Ascending aorta (tissue), 2 donors: Measurements from ENCODE around the gene AXDND1. TPM values are rescaled to one million over a fixed set of nuclear protein-coding genes. Genes with fewer than 3 reads are reported as not detected.
"Not testable (repeated sequence)": the region's sequence is repeated elsewhere in the genome, so short reads cannot be mapped to it uniquely, and the experiment has no call there.

Source experiments
- DNase-seq, 2 donors: peaks; one replicate each; pipeline ENCODE4 v3.0.0-alpha.2; 2019; ENCODE audit warnings: low spot score in 2 of 2
- H3K27ac ChIP-seq, 2 donors: fragments of 200-600 bp; sonication (generic); one replicate each; pipeline ENCODE4 v1.5.1; 2016 to 2017; ENCODE audit warnings: mild to moderate bottlenecking in 1 of 2
- H3K27me3 ChIP-seq: fragments of 200-600 bp; sonication (generic); one replicate; pipeline ENCODE4 v1.5.1; 2017
- H3K36me3 ChIP-seq, 2 donors: fragments of 200-600 bp; sonication (generic); one replicate each; pipeline ENCODE4 v1.5.1; 2016
- H3K4me1 ChIP-seq, 2 donors: fragments of 200-600 bp; sonication (generic); one replicate each; pipeline ENCODE4 v1.5.1; 2016 to 2017; ENCODE audit warnings: mild to moderate bottlenecking in 1 of 2
- H3K4me3 ChIP-seq, 2 donors: fragments of 200-600 bp; sonication (generic); one replicate each; pipeline ENCODE4 v1.5.1; 2016 to 2017; ENCODE audit warnings: mild to moderate bottlenecking in 1 of 2
- H3K9me3 ChIP-seq, 2 donors: fragments of 200-600 bp; sonication (generic); one replicate each; pipeline ENCODE4 v1.5.1; 2016
- intact Hi-C: fragments of 100-400 bp; cut with DNase I; formaldehyde crosslinking; loops from one replicate; pipeline ENCODE4 v1.15.1; 2023
- total RNA-seq: library from RNA; depleted of rRNA; stranded (reverse); fragments of >200 nt; gene quantifications from one replicate; pipeline ENCODE4 v1.1.0, GENCODE V29; 2016
- TF ChIP-seq, protein P1 (sequence below), 3 experiments: fragments of 200-600 bp in 2 of 3; fragments of 450-650 bp in 1 of 3; sonication (generic) in 2 of 3; IDR thresholded peaks; one replicate each; pipeline ENCODE4 v1.5.1; 2016 to 2019; ENCODE audit warnings: antibody characterized with exemption in 3 of 3, mild to moderate bottlenecking in 1 of 3, moderate library complexity in 1 of 3

Gene AXDND1
- total RNA-seq, 1 donor from 2014 or later: not detected

DNA sequence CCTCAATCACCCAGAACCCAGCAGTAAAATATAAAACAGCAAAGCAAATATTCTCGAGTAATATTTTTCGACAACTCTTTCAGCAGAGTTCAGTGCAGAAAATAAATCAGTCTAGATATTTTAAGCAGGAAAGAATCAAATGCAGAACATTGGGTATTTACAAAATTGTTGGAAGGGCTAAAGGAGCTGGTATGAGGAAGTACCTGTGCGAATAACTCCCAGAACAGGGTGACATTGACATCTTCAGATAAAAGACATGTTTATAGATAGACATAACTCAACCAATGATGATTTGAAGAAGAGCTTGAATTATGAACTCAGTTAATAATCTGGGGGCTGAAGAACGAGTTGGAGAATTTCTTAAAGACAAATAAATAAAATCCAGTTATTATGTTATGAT, 6.4 kb downstream of the AXDND1 start:
- no peaks in the 10 kb centered on the region for H3K36me3 ChIP-seq
- no peaks in the 10 kb centered on the region for H3K9me3 ChIP-seq
- intact Hi-C loops: no loop called here
- no peak overlapping the region for H3K4me3 ChIP-seq
- H3K27me3 ChIP-seq: no peaks in the 10 kb centered on the region
- peaks cover 0 to 6% of the 10 kb centered on the region in 2 donors for H3K4me1 ChIP-seq
- TF ChIP-seq, protein P1, sequence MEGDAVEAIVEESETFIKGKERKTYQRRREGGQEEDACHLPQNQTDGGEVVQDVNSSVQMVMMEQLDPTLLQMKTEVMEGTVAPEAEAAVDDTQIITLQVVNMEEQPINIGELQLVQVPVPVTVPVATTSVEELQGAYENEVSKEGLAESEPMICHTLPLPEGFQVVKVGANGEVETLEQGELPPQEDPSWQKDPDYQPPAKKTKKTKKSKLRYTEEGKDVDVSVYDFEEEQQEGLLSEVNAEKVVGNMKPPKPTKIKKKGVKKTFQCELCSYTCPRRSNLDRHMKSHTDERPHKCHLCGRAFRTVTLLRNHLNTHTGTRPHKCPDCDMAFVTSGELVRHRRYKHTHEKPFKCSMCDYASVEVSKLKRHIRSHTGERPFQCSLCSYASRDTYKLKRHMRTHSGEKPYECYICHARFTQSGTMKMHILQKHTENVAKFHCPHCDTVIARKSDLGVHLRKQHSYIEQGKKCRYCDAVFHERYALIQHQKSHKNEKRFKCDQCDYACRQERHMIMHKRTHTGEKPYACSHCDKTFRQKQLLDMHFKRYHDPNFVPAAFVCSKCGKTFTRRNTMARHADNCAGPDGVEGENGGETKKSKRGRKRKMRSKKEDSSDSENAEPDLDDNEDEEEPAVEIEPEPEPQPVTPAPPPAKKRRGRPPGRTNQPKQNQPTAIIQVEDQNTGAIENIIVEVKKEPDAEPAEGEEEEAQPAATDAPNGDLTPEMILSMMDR (IDR thresholded peaks at IDR 0.05): no peak
- no peak for DNase-seq
- H3K27ac ChIP-seq: no peak overlapping the region

DNA sequence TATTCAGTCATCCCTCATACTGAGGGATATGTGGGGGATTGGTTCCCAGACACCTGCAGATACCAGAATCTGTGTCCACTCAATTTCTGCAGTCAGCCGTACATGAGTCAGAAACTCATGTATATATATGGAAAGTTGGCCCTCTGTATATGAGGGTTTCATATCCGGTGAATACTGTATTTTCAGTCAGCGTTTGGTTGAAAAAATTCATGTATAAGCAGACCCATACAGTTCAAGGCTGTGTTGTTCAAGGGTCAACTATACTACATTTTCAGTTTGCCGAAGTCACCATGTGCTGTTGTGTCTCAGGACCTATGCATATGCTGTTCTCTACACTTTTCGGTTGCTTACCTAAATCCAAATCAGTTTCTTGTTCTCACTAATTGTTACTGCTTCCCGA, 10.5 kb downstream of the AXDND1 start:
- Histone ChIP-seq H3K27ac (no peak overlapping the region), H3K27me3 (no peaks in the 10 kb centered on the region), H3K4me3 (no peak overlapping the region), H3K36me3 (no peaks in the 10 kb centered on the region), H3K4me1 (no peaks in the 10 kb centered on the region), H3K9me3 (no peaks in the 10 kb centered on the region)
- intact Hi-C loops: no loop called here
- DNase-seq: no peak
- TF ChIP-seq, protein P1 (IDR thresholded peaks at IDR 0.05): no peak

DNA sequence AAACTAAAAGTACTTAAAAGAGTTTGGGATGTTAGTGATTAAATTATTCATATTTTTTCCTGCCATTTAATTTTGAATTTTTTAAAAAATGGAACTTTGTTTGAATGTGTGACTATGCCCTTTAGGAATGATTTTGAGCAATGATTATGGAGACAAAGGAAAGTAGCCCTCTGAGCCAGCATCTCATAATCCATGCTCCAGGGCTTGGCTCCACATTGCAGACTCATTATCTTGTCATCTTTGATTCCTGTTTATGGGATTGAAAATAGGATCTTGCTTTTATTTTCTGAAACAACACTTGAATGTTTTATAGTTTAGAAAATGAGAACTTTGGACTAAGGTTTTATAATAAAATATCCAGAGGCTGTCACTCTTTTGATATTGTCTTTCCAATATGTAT, 14.5 kb downstream of the AXDND1 start:
- Histone ChIP-seq H3K36me3 (no peaks in the 10 kb centered on the region), H3K4me3 (no peak overlapping the region), H3K27me3 (no peaks in the 10 kb centered on the region), H3K27ac (no peak overlapping the region), H3K9me3 (no peaks in the 10 kb centered on the region), H3K4me1 (no peaks in the 10 kb centered on the region)
- intact Hi-C loops: no loop called here
- DNase-seq: no peak
- TF ChIP-seq, protein P1 (IDR thresholded peaks at IDR 0.05): no peak

DNA sequence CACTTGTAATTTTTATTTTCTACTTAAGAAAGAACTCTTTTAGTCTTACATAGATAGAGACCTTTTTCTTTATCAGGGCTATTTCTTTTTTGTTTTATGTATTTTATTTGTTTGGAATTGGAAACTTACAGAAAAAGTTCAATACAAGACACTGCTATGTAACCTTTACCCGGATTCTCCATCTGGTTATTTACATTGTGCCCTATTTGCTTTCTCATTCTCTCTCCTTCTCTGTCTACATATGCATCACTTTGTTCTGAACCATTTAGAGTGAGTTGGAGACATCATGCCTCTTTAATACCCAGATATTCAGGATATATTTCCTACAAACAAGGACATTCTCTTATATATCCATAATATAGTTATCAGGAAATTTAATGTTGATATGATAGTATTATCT, 18.3 kb downstream of the AXDND1 start:
- TF ChIP-seq, protein P1 (IDR thresholded peaks at IDR 0.05): no peak
- Histone ChIP-seq H3K4me3 (no peak overlapping the region), H3K27me3 (no peaks in the 10 kb centered on the region), H3K27ac (no peak overlapping the region), H3K9me3 (no peaks in the 10 kb centered on the region), H3K36me3 (no peaks in the 10 kb centered on the region), H3K4me1 (no peaks in the 10 kb centered on the region)
- intact Hi-C loops: no loop called here
- no peak for DNase-seq

DNA sequence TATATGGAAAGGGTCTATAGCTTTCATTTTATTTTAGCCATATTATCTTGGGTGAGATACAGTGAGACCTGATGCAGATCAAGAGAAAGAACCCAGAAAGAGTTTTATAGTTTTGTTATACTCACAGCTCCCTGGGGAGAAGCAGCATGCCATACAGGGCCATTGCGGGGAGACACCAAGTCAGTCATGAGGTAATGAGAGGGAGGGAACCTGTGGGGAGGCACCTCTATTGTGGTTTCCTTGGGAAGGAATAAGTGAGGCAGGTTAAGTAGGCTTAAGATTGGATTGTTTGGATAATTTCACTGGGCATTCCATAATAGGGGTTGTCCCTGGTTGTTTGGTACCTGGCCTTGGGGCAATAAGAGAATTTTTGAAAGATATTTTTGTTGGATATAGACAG, 19.7 kb downstream of the AXDND1 start:
- intact Hi-C loops: no loop called here
- Histone ChIP-seq H3K27ac (no peak overlapping the region), H3K4me3 (no peak overlapping the region), H3K9me3 (no peaks in the 10 kb centered on the region), H3K36me3 (no peaks in the 10 kb centered on the region), H3K4me1 (no peaks in the 10 kb centered on the region), H3K27me3 (no peaks in the 10 kb centered on the region)
- TF ChIP-seq, protein P1 (IDR thresholded peaks at IDR 0.05): no peak
- no peak for DNase-seq

DNA sequence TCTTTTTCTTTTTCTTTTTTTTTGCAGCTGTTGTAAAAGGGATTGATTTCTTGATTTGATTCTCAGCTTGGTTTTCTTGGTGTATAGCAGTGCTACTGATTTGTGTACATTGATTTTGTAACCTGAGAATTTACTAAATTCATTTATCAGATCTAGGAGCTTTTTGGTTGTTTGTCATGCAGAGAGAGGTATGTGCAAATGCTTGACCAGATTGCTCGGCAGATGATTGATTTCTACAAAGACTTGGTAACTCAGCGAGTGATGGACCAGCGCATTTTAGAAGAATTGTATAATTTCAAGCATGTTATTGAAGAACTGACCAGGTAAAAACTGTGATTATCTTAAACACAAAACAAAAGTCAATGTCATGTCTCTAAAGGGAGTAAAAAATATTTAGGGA, 27.9 kb downstream of the AXDND1 start:
- Histone ChIP-seq H3K9me3 (peaks cover 0 to 8% of the 10 kb centered on the region in 2 donors), H3K27ac (no peak overlapping the region), H3K4me3 (no peak overlapping the region), H3K36me3 (no peaks in the 10 kb centered on the region), H3K27me3 (no peaks in the 10 kb centered on the region), H3K4me1 (no peaks in the 10 kb centered on the region)
- TF ChIP-seq, protein P1 (IDR thresholded peaks at IDR 0.05): no peak
- no peak for DNase-seq
- intact Hi-C loops: no loop called here

DNA sequence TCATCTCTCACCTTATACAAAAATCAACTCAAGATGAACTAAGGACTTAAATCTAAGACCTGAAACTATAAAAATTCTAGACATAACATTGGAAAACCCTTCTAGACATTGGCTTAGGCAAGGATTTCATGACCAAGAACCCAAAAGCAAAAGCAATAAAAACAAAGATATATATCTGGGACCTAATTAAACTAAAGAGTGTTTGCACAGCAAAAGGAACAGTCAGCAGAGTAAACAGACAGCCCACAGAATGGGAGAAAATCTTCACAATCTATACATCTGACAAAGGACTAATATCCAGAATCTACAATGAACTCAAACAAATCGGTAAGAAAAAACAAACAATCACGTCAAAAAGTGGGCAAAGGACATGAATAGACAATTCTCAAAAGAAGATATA, 33.6 kb downstream of the AXDND1 start:
- H3K4me3 ChIP-seq, H3K27ac ChIP-seq, H3K4me1 ChIP-seq, H3K9me3 ChIP-seq, H3K27me3 ChIP-seq, H3K36me3 ChIP-seq, intact Hi-C loops, DNase-seq: not testable (repeated sequence)

DNA sequence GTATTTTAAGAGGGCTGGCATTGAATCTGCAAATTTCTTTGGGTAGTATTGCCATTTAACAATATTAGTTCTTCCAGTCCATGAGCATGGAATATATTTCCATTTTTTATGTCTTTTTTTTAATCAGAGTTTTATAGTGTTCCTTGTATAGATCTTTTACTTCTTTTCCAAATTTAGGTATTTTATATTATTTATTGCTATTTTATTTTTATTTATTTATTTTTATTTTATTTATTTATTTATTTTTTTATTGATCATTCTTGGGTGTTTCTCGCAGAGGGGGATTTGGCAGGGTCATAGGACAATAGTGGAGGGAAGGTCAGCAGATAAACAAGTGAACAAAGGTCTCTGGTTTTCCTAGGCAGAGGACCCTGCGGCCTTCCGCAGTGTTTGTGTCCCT, 52.0 kb downstream of the AXDND1 start:
- H3K27me3 ChIP-seq, H3K4me1 ChIP-seq, H3K36me3 ChIP-seq, DNase-seq, H3K27ac ChIP-seq, intact Hi-C loops, H3K9me3 ChIP-seq, H3K4me3 ChIP-seq: not testable (repeated sequence)

DNA sequence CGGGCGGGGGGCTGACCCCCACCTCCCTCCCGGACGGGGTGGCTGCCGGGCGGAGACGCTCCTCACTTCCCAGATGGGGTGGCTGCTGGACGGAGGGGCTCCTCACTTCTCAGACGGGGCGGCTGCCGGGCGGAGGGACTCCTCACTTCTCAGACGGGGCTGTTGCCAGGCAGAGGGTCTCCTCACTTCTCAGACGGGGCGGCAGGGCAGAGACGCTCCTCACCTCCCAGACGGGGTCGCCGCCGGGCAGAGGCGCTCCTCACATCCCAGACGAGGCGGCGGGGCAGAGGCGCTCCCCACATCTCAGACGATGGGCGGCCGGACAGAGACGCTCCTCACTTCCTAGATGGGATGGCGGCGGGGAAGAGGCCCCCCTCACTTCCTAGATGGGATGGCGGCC, 52.9 kb downstream of the AXDND1 start:
- DNase-seq, H3K27ac ChIP-seq, H3K4me3 ChIP-seq, H3K9me3 ChIP-seq, H3K27me3 ChIP-seq, H3K36me3 ChIP-seq, intact Hi-C loops, H3K4me1 ChIP-seq: not testable (repeated sequence)
